ENCODE results near the gene FIGNL2.

DNA sequence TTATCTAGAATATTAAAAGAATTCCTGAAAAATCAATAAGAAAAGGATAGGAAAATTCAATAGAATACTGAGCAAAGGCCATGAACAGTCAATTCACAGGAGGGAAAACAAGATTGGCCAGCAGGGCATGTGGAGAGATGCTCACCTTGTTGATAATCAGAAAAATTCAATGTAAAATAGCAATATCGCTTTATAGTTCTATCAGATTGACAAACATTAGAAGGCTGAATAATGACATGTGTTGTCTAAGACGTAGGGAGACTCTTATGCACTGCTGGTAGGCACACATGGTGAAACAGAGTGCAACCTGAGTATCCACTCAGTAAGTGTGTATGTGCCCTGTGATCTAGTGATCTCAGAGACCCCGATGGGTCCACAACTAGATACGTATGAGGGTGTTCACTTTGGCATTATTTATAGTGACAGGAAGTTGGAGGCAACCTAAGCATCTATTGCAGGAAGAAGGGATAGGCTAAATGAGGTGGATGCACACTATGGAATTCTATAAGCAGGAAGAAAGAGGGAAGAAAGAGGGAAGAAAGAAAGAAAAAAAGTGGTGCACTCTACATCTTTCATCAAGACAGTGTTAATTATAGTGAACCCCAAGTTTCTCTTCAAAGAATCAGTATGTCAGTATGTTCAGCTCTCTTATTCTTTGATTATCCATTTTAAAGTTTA, 35.6 kb upstream of the FIGNL2 start:
- TF ChIP-seq, protein P1, sequence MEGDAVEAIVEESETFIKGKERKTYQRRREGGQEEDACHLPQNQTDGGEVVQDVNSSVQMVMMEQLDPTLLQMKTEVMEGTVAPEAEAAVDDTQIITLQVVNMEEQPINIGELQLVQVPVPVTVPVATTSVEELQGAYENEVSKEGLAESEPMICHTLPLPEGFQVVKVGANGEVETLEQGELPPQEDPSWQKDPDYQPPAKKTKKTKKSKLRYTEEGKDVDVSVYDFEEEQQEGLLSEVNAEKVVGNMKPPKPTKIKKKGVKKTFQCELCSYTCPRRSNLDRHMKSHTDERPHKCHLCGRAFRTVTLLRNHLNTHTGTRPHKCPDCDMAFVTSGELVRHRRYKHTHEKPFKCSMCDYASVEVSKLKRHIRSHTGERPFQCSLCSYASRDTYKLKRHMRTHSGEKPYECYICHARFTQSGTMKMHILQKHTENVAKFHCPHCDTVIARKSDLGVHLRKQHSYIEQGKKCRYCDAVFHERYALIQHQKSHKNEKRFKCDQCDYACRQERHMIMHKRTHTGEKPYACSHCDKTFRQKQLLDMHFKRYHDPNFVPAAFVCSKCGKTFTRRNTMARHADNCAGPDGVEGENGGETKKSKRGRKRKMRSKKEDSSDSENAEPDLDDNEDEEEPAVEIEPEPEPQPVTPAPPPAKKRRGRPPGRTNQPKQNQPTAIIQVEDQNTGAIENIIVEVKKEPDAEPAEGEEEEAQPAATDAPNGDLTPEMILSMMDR (IDR thresholded peaks at IDR 0.05; ENCODE audit: insufficient read depth, low read depth, low read length) = no peak
- TF ChIP-seq EZH2 (IDR thresholded peaks at IDR 0.05; ENCODE audit: insufficient read depth, low read length) = no peak
